Breast epithelium (tissue), 3 donors: ENCODE results near the gene SLC5A11.

Experiments
- POLR2A ChIP-seq: fragments of 450-650 bp; IDR thresholded peaks from one replicate; pipeline ENCODE4 v1.6.1; 2016; ENCODE audit warnings: antibody characterized with exemption, mild to moderate bottlenecking, moderate library complexity
- TF ChIP-seq, protein P1 (sequence below), 3 donors: fragments of 450-650 bp; IDR thresholded peaks; one replicate each; pipeline ENCODE4 v1.5.1; 2016 to 2017; ENCODE audit warnings: antibody characterized with exemption in 3 of 3, mild to moderate bottlenecking in 3 of 3, moderate library complexity in 3 of 3

- TF ChIP-seq, protein P1, sequence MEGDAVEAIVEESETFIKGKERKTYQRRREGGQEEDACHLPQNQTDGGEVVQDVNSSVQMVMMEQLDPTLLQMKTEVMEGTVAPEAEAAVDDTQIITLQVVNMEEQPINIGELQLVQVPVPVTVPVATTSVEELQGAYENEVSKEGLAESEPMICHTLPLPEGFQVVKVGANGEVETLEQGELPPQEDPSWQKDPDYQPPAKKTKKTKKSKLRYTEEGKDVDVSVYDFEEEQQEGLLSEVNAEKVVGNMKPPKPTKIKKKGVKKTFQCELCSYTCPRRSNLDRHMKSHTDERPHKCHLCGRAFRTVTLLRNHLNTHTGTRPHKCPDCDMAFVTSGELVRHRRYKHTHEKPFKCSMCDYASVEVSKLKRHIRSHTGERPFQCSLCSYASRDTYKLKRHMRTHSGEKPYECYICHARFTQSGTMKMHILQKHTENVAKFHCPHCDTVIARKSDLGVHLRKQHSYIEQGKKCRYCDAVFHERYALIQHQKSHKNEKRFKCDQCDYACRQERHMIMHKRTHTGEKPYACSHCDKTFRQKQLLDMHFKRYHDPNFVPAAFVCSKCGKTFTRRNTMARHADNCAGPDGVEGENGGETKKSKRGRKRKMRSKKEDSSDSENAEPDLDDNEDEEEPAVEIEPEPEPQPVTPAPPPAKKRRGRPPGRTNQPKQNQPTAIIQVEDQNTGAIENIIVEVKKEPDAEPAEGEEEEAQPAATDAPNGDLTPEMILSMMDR (IDR thresholded peaks at IDR 0.05): no peak
- no peak for TF ChIP-seq POLR2A
Observed at GRCh38 chr16:24918641-24919040, 72.9 kb downstream of the SLC5A11 start.
